H1 (cell line): Measurements from ENCODE around the gene MED12L. TPM values are rescaled to one million over a fixed set of nuclear protein-coding genes. Genes with fewer than 3 reads are reported as not detected.
"Not testable (repeated sequence)": the region's sequence is repeated elsewhere in the genome, so short reads cannot be mapped to it uniquely, and the experiment has no call there.

Experiments
- CTCF ChIA-PET: fragments of 300-600 bp; sonication (Branson Sonifier 250); formaldehyde crosslinking; loops from one replicate; lab custom pipeline; 2021; ENCODE audit not compliant: partially characterized antibody; lab: Charles Lee
- POLR2A ChIA-PET: fragments of 300-600 bp; sonication (Branson Sonifier 250); formaldehyde crosslinking; loops from one replicate; lab custom pipeline; 2021; ENCODE audit warnings: inconsistent platforms; ENCODE audit not compliant: partially characterized antibody; lab: Charles Lee
- DNase-seq, 2 experiments: peaks; one replicate each; pipeline versions ENCODE4 v3.0.0 to v3.0.0-alpha.2; 2010 to 2022; ENCODE audit warnings: low spot score in 2 of 2, low read depth in 1 of 2, mixed read lengths in 1 of 2
- FAIRE-seq: peaks from 2 replicates; lab custom pipeline; 2011; peaks lifted over from hg19 to GRCh38; lab: Jason Lieb, UNC
- H2AFZ ChIP-seq: 2 replicates; pipeline ENCODE4 v1.8.1; 2012; ENCODE audit warnings: low read length, inconsistent platforms
- H2AK5ac ChIP-seq: 2 replicates; pipeline ENCODE4 v1.6.1; 2013; ENCODE audit warnings: low read depth, low read length
- H2BK120ac ChIP-seq: replicated peaks from 2 replicates; pipeline ENCODE3; 2013; ENCODE audit warnings: low read depth, low read length, inconsistent platforms
- H2BK12ac ChIP-seq: 2 replicates; pipeline ENCODE4 v1.6.1; 2013; ENCODE audit warnings: low read depth, low read length
- H2BK15ac ChIP-seq: 2 replicates; pipeline ENCODE4 v1.6.1; 2013; ENCODE audit warnings: low read length
- H2BK20ac ChIP-seq: 2 replicates; pipeline ENCODE4 v1.6.1; 2013; ENCODE audit warnings: low read length
- H2BK5ac ChIP-seq: 2 replicates; pipeline ENCODE4 v1.6.1; 2013; ENCODE audit warnings: low read depth, low read length
- H3K14ac ChIP-seq: 2 replicates; pipeline ENCODE4 v1.6.1; 2013; ENCODE audit warnings: inconsistent platforms; ENCODE audit not compliant: insufficient read length
- H3K18ac ChIP-seq: 2 replicates; pipeline ENCODE4 v1.6.1; 2013; ENCODE audit warnings: low read length; ENCODE audit errors: extremely low read depth
- H3K23ac ChIP-seq: 2 replicates; pipeline ENCODE4 v1.6.1; 2013; ENCODE audit warnings: inconsistent platforms; ENCODE audit not compliant: insufficient read length
- H3K23me2 ChIP-seq: 2 replicates; pipeline ENCODE4 v1.6.1; 2013; ENCODE audit warnings: low read depth, low read length
- H3K27ac ChIP-seq: 2 replicates; pipeline ENCODE4 v1.6.1; 2011; ENCODE audit warnings: low read depth, low read length, inconsistent platforms
- H3K27me3 ChIP-seq, 4 experiments: replicated peaks in 1 of 4; 1 replicate in 1 of 4; 2 replicates in 3 of 4; pipeline versions ENCODE4 v1.6.1 to v1.8.1; 2011 to 2013; ENCODE audit warnings: low read length in 3 of 4, mild to moderate bottlenecking in 3 of 4, inconsistent platforms in 2 of 4, mixed read lengths in 2 of 4, moderate library complexity in 1 of 4; ENCODE audit not compliant: control insufficient read depth in 3 of 4, insufficient read depth in 3 of 4; ENCODE audit errors: extremely low read depth in 1 of 4
- H3K36me3 ChIP-seq, 4 experiments: 2 replicates each; pipeline versions ENCODE4 v1.6.1 to v1.8.1; 2011 to 2013; ENCODE audit warnings: mild to moderate bottlenecking in 4 of 4, low read length in 3 of 4, moderate library complexity in 2 of 4, control low read depth in 1 of 4, inconsistent platforms in 1 of 4; ENCODE audit not compliant: insufficient read depth in 4 of 4, control insufficient read depth in 2 of 4
- H3K4ac ChIP-seq: replicated peaks from 2 replicates; pipeline ENCODE3; 2013; ENCODE audit warnings: low read length, low read depth, mixed read lengths, inconsistent platforms; ENCODE audit not compliant: insufficient read length
- H3K4me1 ChIP-seq, 4 experiments: replicated peaks in 1 of 4; 1 replicate in 1 of 4; 2 replicates in 3 of 4; pipeline versions ENCODE4 v1.6.1 to v1.8.1; 2011 to 2013; ENCODE audit warnings: low read length in 3 of 4, inconsistent platforms in 2 of 4, mixed read lengths in 1 of 4; ENCODE audit not compliant: insufficient read depth in 4 of 4, control insufficient read depth in 3 of 4
- H3K4me2 ChIP-seq, 2 experiments: 2 replicates each; pipeline versions ENCODE4 v1.6.1 to v1.8.1; 2011 to 2013; ENCODE audit warnings: low read depth in 2 of 2, low read length in 2 of 2, control low read depth in 1 of 2, inconsistent platforms in 1 of 2, mild to moderate bottlenecking in 1 of 2; ENCODE audit not compliant: insufficient read depth in 1 of 2
- H3K4me3 ChIP-seq, 4 experiments: fragments of 200-600, 300-600 bp in 1 of 4; sonication (generic), shearing (Covaris generic), sonication (Bioruptor Twin) in 1 of 4; 2 replicates each; pipeline versions ENCODE4 v1.5.1 to v1.8.1; 2011 to 2016; ENCODE audit warnings: low read length in 4 of 4, low read depth in 3 of 4, control low read depth in 2 of 4, inconsistent platforms in 2 of 4, mild to moderate bottlenecking in 2 of 4, mixed read lengths in 1 of 4, moderate library complexity in 1 of 4; ENCODE audit not compliant: insufficient read depth in 2 of 4; ENCODE audit errors: extremely low read depth in 1 of 4
- H3K56ac ChIP-seq: replicated peaks from 2 replicates; pipeline ENCODE3; 2013; ENCODE audit warnings: low read depth, mild to moderate bottlenecking, mixed read lengths, low read length, inconsistent platforms; ENCODE audit not compliant: insufficient read length
- H3K79me1 ChIP-seq: 2 replicates; pipeline ENCODE4 v1.6.1; 2013; ENCODE audit warnings: low read depth, low read length, control low read depth
- H3K79me2 ChIP-seq, 2 experiments: 2 replicates each; pipeline versions ENCODE4 v1.6.1 to v1.8.1; 2012 to 2013; ENCODE audit warnings: low read length in 2 of 2, mild to moderate bottlenecking in 2 of 2, inconsistent platforms in 1 of 2; ENCODE audit not compliant: insufficient read depth in 2 of 2, control insufficient read depth in 1 of 2
- H3K9ac ChIP-seq, 4 experiments: replicated peaks in 1 of 4; 1 replicate in 1 of 4; 2 replicates in 3 of 4; pipeline versions ENCODE4 v1.6.1 to v1.8.1; 2011 to 2013; ENCODE audit warnings: low read depth in 3 of 4, low read length in 3 of 4, control low read depth in 2 of 4, mild to moderate bottlenecking in 2 of 4, moderate library complexity in 2 of 4, inconsistent platforms in 1 of 4; ENCODE audit errors: extremely low read depth in 1 of 4
- H3K9me3 ChIP-seq, 2 experiments: 2 replicates each; pipeline versions ENCODE4 v1.6.1 to v1.8.1; 2012 to 2013; ENCODE audit warnings: mild to moderate bottlenecking in 2 of 2, moderate library complexity in 2 of 2, control low read depth in 1 of 2, inconsistent platforms in 1 of 2, low read depth in 1 of 2, low read length in 1 of 2, mixed read lengths in 1 of 2; ENCODE audit not compliant: insufficient read depth in 2 of 2
- H4K20me1 ChIP-seq, 2 experiments: replicated peaks in 1 of 2; 2 replicates each; pipeline versions ENCODE3 to v1.8.1; 2011 to 2013; ENCODE audit warnings: inconsistent platforms in 2 of 2, low read length in 2 of 2, mild to moderate bottlenecking in 1 of 2; ENCODE audit not compliant: insufficient read depth in 2 of 2, control insufficient read depth in 1 of 2
- H4K5ac ChIP-seq: 2 replicates; pipeline ENCODE4 v1.6.1; 2013; ENCODE audit warnings: low read length, low read depth, mixed read lengths, inconsistent platforms; ENCODE audit not compliant: insufficient read length
- H4K8ac ChIP-seq: 2 replicates; pipeline ENCODE4 v1.8.0; 2013; ENCODE audit warnings: mild to moderate bottlenecking, moderate library complexity, low read length, inconsistent platforms; ENCODE audit not compliant: insufficient read depth; ENCODE audit errors: extremely low read depth
- H4K91ac ChIP-seq: replicated peaks from 2 replicates; pipeline ENCODE3; 2013; ENCODE audit warnings: low read length, mixed read lengths, inconsistent platforms; ENCODE audit not compliant: insufficient read length
- WGBS, 2 experiments: shearing (Covaris generic) in 1 of 2; methylation state at CpG; one replicate each; pipeline versions ENCODE4 v1.1.6 to v1.1.7; 2013 to 2015; ENCODE audit warnings: low lambda C conversion rate in 2 of 2, mixed read lengths in 2 of 2, inconsistent platforms in 1 of 2, low coverage in 1 of 2, missing lambda C conversion rate in 1 of 2; ENCODE audit not compliant: insufficient replicate concordance in 2 of 2, insufficient coverage in 1 of 2, insufficient read length in 1 of 2; ENCODE audit errors: extremely low coverage in 1 of 2, missing lambda C conversion rate in 1 of 2; 5-methylcytosine and 5-hydroxymethylcytosine counted together
- polyA plus RNA-seq, 7 experiments: library from polyadenylated mRNA; depleted of rRNA in 3 of 7; stranded (reverse) in 5 of 7; unstranded in 2 of 7; fragments of >200 nt in 5 of 7; fragments of 200-250 nt in 2 of 7; gene quantifications; 1 replicate in 5 of 7; 2 replicates in 1 of 7; 4 replicates in 1 of 7; pipeline versions ENCODE4 v1.2.1 to v1.2.3, GENCODE V29; 2011 to 2013; ENCODE audit warnings: missing spikeins in 2 of 7, mixed read lengths in 2 of 7
- total RNA-seq: library from RNA; stranded (reverse); fragmentation: NEBNext Ultra II Directional; extraction: Animal tissue kit (Norgen Biotek cat#: 25700); gene quantifications from 2 replicates; pipeline ENCODE4 v1.2.1, GENCODE V29; 2021

MED12L gene
- total and polyA plus RNA-seq, 2 of the 8 experiments (the other 6 are each of a cell fraction or from before 2014, with no cell fraction given): 3.6 to 26.2 TPM

DNA sequence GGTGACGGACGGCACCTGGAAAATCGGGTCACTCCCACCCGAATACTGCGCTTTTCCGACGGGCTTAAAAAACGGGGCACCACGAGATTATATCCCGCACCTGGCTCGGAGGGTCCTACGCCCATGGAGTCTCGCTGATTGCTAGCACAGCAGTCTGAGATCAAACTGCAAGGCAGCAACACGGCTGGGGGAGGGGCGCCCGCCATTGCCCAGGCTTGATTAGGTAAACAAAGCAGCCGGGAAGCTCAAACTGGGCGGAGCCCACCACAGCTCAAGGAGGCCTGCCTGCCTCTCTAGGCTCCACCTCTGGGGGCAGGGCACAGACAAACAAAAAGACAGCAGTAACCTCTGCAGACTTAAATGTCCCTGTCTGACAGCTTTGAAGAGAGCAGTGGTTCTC lies 156.5 kb downstream of the MED12L start:
- H2BK12ac ChIP-seq, H4K5ac ChIP-seq, H3K79me1 ChIP-seq, H4K91ac ChIP-seq, H2BK120ac ChIP-seq, H2AFZ ChIP-seq, H4K20me1 ChIP-seq, H3K23ac ChIP-seq, POLR2A ChIA-PET, H4K8ac ChIP-seq, H3K4me3 ChIP-seq, H2BK20ac ChIP-seq, H3K27ac ChIP-seq, H3K4me2 ChIP-seq, H3K27me3 ChIP-seq, FAIRE-seq, H3K9me3 ChIP-seq, H3K4me1 ChIP-seq, H3K18ac ChIP-seq, H3K14ac ChIP-seq, CTCF ChIA-PET, H2BK15ac ChIP-seq, H2AK5ac ChIP-seq, H3K79me2 ChIP-seq, H2BK5ac ChIP-seq, H3K23me2 ChIP-seq, H3K4ac ChIP-seq, H3K36me3 ChIP-seq, H3K9ac ChIP-seq, H3K56ac ChIP-seq: not testable (repeated sequence)
- 85% methylated on average over 3 of the region's 18 CpGs; no CpG with 5 or more reads in 1 of the 2 experiments for WGBS, 2 experiments
- DNase-seq: peak in 1 of 2 experiments; percentile 70
